ENCODE measurements around the gene CALD1.

- TF ChIP-seq CTCF (IDR thresholded peaks at IDR 0.05; ENCODE audit: insufficient read depth, low read length) = no peak
- TF ChIP-seq POLR2AphosphoS5 (IDR thresholded peaks at IDR 0.05; ENCODE audit: low read depth) = no peak
- TF ChIP-seq SPI1 (IDR thresholded peaks at IDR 0.05; ENCODE audit: borderline replicate concordance, low read depth) = no peak
These were observed 108.8 kb downstream of the CALD1 start for GRCh38 chr7:134888141-134888740.

Measured in HL-60 (cell line).